ENCODE data around the gene RGL2.
"Not testable (repeated sequence)": the region's sequence is repeated elsewhere in the genome, so short reads cannot be mapped to it uniquely, and the experiment has no call there.

RGL2 gene

GRCh38 chr6:33298773-33299236, at the start of gene RGL2:
TSS of gene RGL2 (minus strand) at chr6:33298942. CDS start at chr6:33298610, 332 bp downstream.
- peak; percentile 35 for DNase-seq (ENCODE audit: low spot score)

- DNase-seq (ENCODE audit: low spot score): no peak
Measured at GRCh38 chr6:33347816-33348215, 49.1 kb upstream of the RGL2 start.

GRCh38 chr6:33346972-33347371, 48.2 kb upstream of the RGL2 start:
- not testable (repeated sequence) for DNase-seq (ENCODE audit: low spot score)

- DNase-seq (ENCODE audit: low spot score): peak; percentile 26
Measured at GRCh38 chr6:33344701-33345697, 46.3 kb upstream of the RGL2 start.

- DNase-seq (ENCODE audit: low spot score): no peak
Measured at GRCh38 chr6:33343953-33344611, 45.3 kb upstream of the RGL2 start.

GRCh38 chr6:33343606-33343952, 44.8 kb upstream of the RGL2 start:
- not testable (repeated sequence) for DNase-seq (ENCODE audit: low spot score)

- no peak for DNase-seq (ENCODE audit: low spot score)
Measured at GRCh38 chr6:33339193-33339592, 40.5 kb upstream of the RGL2 start.

GRCh38 chr6:33336495-33336894, 37.8 kb upstream of the RGL2 start:
- no peak for DNase-seq (ENCODE audit: low spot score)

- DNase-seq (ENCODE audit: low spot score): no peak
Measured at GRCh38 chr6:33335916-33336315, 37.2 kb upstream of the RGL2 start.

GRCh38 chr6:33333666-33334065, 34.9 kb upstream of the RGL2 start:
- DNase-seq (ENCODE audit: low spot score): no peak

GRCh38 chr6:33330736-33331135, 32.0 kb upstream of the RGL2 start:
- no peak for DNase-seq (ENCODE audit: low spot score)

- DNase-seq (ENCODE audit: low spot score): peak; percentile 62
Measured at GRCh38 chr6:33329058-33329457, 30.3 kb upstream of the RGL2 start.

GRCh38 chr6:33324125-33324524, 25.4 kb upstream of the RGL2 start:
- no peak for DNase-seq (ENCODE audit: low spot score)

GRCh38 chr6:33323623-33323948, 24.8 kb upstream of the RGL2 start:
- no peak for DNase-seq (ENCODE audit: low spot score)

- no peak for DNase-seq (ENCODE audit: low spot score)
Measured at GRCh38 chr6:33321227-33321626, 22.5 kb upstream of the RGL2 start.

- no peak for DNase-seq (ENCODE audit: low spot score)
Measured at GRCh38 chr6:33320315-33321181, 21.8 kb upstream of the RGL2 start.

- no peak for DNase-seq (ENCODE audit: low spot score)
Measured at GRCh38 chr6:33319939-33320314, 21.2 kb upstream of the RGL2 start.

GRCh38 chr6:33318426-33319073, 19.8 kb upstream of the RGL2 start:
- no peak for DNase-seq (ENCODE audit: low spot score)

GRCh38 chr6:33317669-33318425, 19.1 kb upstream of the RGL2 start, which contains the start of gene ZBTB22:
TSS of gene ZBTB22 (minus strand) at chr6:33317744. CDS start at chr6:33316916, 828 bp downstream.
- peak; percentile 97 for DNase-seq (ENCODE audit: low spot score)

GRCh38 chr6:33317419-33317668, 18.6 kb upstream of the RGL2 start:
- no peak for DNase-seq (ENCODE audit: low spot score)
